WI38 (cell line): ENCODE data around the gene NRM.

ENCODE experiments used
- H3K4me3 ChIP-seq: 2 replicates; pipeline ENCODE4 v1.5.1; 2011; ENCODE audit warnings: low read depth, mild to moderate bottlenecking, control low read depth, low read length
- CTCF ChIP-seq: IDR thresholded peaks from 2 replicates; pipeline ENCODE4 v1.5.1; 2012; ENCODE audit warnings: low read depth, mild to moderate bottlenecking, control low read depth, low read length

The NRM gene

GRCh38 chr6:30717129-30717844 lies 26.5 kb upstream of the NRM start, which contains the start of gene MDC1:
MDC1 (minus strand) TSS chr6:30717281; CDS start chr6:30715175, 2,106 bp downstream.
- 0 out of 2 replicates have a peak, but pooled peaks have one; percentile 22 for TF ChIP-seq CTCF
- H3K4me3 ChIP-seq = peak within 1 kb of the TSS; percentile 67

- H3K4me3 ChIP-seq = peak overlapping the region; percentile 67
- TF ChIP-seq CTCF = no peak
Observed at GRCh38 chr6:30716879-30717128, 26.0 kb upstream of the NRM start.

GRCh38 chr6:30714263-30714662 lies 23.5 kb upstream of the NRM start:
- TF ChIP-seq CTCF = no peak
- H3K4me3 ChIP-seq = no peak overlapping the region

DNA sequence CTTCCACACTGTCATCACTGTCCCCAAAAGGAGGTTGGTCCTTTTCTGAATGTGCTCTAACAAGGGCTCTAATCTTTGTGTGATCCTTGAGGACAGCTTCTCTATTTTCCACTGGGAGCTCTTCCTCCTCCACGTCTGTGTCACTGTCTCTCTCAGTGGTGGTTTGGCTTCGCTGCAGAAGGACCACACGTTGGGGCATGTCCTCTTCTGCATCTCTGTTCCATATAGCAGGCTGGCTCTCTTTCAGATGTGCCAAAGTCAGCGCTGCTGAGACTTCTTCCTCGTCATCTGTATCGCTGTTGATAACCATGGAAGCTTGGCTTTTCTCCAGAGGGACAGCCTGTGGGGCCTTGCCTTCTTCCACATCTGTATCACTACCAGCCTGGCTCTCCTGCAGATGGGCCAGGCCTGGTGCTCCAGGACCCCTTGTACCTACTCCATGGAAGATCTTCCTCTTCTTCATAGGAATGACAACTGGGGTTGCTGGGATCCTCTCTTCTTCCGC lies 21.7 kb upstream of the NRM start:
- TF ChIP-seq CTCF = no peak
- H3K4me3 ChIP-seq = no peak overlapping the region

DNA sequence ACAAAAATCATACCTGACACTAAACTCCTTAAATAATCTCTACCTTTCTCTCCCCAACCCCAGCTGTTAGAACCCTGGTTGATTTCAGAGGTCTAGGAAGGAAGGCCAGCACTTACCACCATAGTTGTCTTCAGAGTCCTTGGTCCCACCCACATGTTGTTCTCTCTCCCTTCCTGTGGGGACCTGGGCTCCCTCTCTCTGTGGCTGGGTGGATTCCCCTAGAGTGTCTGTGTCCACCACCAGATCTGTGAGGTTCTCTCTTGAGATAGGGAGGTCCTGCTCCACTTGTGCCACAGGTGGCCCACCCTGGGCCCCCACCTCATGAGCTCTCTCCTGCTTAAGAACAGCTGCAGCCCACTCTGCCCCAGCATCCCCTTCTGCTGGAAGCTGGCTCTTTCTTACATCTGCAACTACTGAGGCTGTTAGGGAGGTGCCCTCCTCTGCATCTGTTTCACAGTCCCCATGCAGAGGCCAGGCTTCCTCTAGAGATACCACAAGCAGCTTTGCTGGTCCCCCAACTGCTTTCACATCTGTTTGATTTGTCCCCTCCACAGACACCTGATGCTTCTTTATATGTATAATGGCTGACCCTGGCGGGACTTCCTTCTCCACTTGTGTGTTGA lies 21.1 kb upstream of the NRM start:
- no peak for TF ChIP-seq CTCF
- no peak overlapping the region for H3K4me3 ChIP-seq

DNA sequence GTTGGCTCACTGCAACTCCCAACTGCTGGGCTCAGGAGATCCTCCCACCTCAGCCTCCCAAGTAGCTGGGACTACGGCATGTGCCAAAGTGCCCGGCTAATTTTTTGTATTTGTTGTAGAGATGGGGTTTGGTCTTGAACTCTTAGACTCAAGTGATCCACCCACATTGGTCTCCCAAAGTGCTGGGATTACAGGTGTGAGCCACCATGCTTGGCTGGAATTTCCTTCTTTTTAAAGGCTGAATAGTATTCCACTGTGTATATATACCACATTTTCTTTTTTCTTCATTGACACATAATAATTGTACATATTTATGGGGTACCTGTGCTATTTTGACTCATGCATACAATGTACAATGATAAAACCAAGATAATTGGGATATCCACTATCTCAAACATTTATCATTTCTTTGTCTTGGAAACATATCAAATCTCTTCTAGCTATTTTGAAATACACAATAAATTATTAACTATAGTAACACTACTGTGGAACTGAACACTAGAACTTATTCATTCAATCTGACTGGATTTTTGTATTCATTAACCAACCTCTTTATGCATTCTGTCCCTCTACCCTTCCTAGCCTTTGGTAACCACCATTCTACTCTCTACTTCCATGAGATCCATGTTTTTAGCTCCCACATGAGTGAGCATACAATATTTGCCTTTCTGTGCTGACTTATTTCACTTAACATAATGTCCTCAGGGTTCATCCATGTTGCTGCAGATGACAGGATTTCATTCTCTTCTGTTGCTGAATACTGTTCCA lies 18.5 kb upstream of the NRM start:
- no peak overlapping the region for H3K4me3 ChIP-seq
- TF ChIP-seq CTCF = no peak
